Endothelial cell of umbilical vein (primary cell): Measurements from ENCODE around the gene HID1. TPM values are rescaled to one million over a fixed set of nuclear protein-coding genes. Genes with fewer than 3 reads are reported as not detected.

Experiments
- BruUV-seq: library from RNA; stranded (reverse); fragments of 400-500 nt; replicated peaks from 2 replicates; lab custom pipeline; 2021; lab: Mats Ljungman, UMichigan
- CTCF ChIA-PET: fragments of 300-600, 350-600 bp; sonication (Branson Sonifier 250); formaldehyde crosslinking; loops from one replicate; lab custom pipeline; 2021; ENCODE audit warnings: antibody characterized with exemption, inconsistent platforms; lab: Charles Lee
- POLR2A ChIA-PET: fragments of 300-600, 350-600 bp; sonication (Branson Sonifier 250); formaldehyde crosslinking; loops from one replicate; lab custom pipeline; 2021; ENCODE audit warnings: antibody characterized with exemption, inconsistent platforms; lab: Charles Lee
- DNase-seq: peaks from one replicate; pipeline ENCODE4 v3.0.0-alpha.2; 2011; ENCODE audit warnings: low read depth, low spot score
- FAIRE-seq: peaks from 2 replicates; lab custom pipeline; 2011; peaks lifted over from hg19 to GRCh38; lab: Jason Lieb, UNC
- H2AFZ ChIP-seq: 2 replicates; pipeline ENCODE4 v1.6.0; 2012; ENCODE audit warnings: low read depth, low read length, control low read depth, inconsistent platforms
- H3K27ac ChIP-seq: 2 replicates; pipeline ENCODE4 v1.5.1; 2011; ENCODE audit warnings: low read depth, mild to moderate bottlenecking, control low read depth, low read length, moderate library complexity; ENCODE audit not compliant: insufficient read depth
- H3K27me3 ChIP-seq, 2 experiments: 2 replicates each; pipeline versions ENCODE4 v1.6.0 to v1.6.1; 2011; ENCODE audit warnings: low read length in 2 of 2, mixed read lengths in 1 of 2; ENCODE audit not compliant: control insufficient read depth in 2 of 2, insufficient read depth in 2 of 2
- H3K36me3 ChIP-seq, 2 experiments: 2 replicates in 1 of 2; 3 replicates in 1 of 2; pipeline ENCODE4 v1.5.1; 2011; ENCODE audit warnings: low read length in 2 of 2, mild to moderate bottlenecking in 1 of 2, moderate library complexity in 1 of 2; ENCODE audit not compliant: control insufficient read depth in 2 of 2, insufficient read depth in 2 of 2; ENCODE audit errors: extremely low read depth in 1 of 2
- H3K4me1 ChIP-seq: 3 replicates; pipeline ENCODE4 v1.5.1; 2011; ENCODE audit warnings: mild to moderate bottlenecking, low read length; ENCODE audit not compliant: control insufficient read depth, insufficient read depth; ENCODE audit errors: extremely low read depth
- H3K4me2 ChIP-seq: 2 replicates; pipeline ENCODE4 v1.6.1; 2011; ENCODE audit warnings: low read length, control low read depth, mixed read lengths; ENCODE audit not compliant: insufficient read depth
- H3K4me3 ChIP-seq, 3 experiments: fragments of 200-600 bp in 1 of 3; sonication (generic), shearing (Covaris generic) in 1 of 3; replicated peaks in 1 of 3; 2 replicates each; pipeline ENCODE4 v1.5.1; 2011 to 2016; ENCODE audit warnings: control low read depth in 3 of 3, low read length in 3 of 3, mild to moderate bottlenecking in 2 of 3, inconsistent platforms in 1 of 3, low read depth in 1 of 3, moderate library complexity in 1 of 3; ENCODE audit not compliant: insufficient read depth in 1 of 3
- H3K79me2 ChIP-seq: 2 replicates; pipeline ENCODE4 v1.6.0; 2012; ENCODE audit warnings: low read length, inconsistent platforms; ENCODE audit not compliant: control insufficient read depth, insufficient read depth
- H3K9ac ChIP-seq: replicated peaks from 2 replicates; pipeline ENCODE3; 2011; ENCODE audit warnings: low read length, control low read depth; ENCODE audit not compliant: insufficient read depth; ENCODE audit errors: extremely low read depth
- H3K9me1 ChIP-seq: replicated peaks from 3 replicates; pipeline ENCODE4 v1.6.0; 2011; ENCODE audit warnings: mild to moderate bottlenecking, low read length; ENCODE audit not compliant: control insufficient read depth, insufficient read depth; ENCODE audit errors: extremely low read depth
- H3K9me3 ChIP-seq: replicated peaks from 2 replicates; pipeline ENCODE4 v1.5.1; 2012; ENCODE audit warnings: low read length, inconsistent platforms; ENCODE audit not compliant: control insufficient read depth, insufficient read depth
- H4K20me1 ChIP-seq: replicated peaks from 2 replicates; pipeline ENCODE3; 2011; ENCODE audit warnings: mild to moderate bottlenecking, low read length; ENCODE audit not compliant: control insufficient read depth, insufficient read depth; ENCODE audit errors: extremely low read depth
- EZH2 ChIP-seq: IDR thresholded peaks from 2 replicates; pipeline ENCODE4 v1.6.1; 2012; ENCODE audit warnings: borderline replicate concordance, low read depth, mild to moderate bottlenecking, moderate library complexity, low read length, inconsistent platforms; ENCODE audit not compliant: severe bottlenecking
- FOS ChIP-seq: IDR thresholded peaks from 2 replicates; pipeline ENCODE4 v1.6.1; 2011; ENCODE audit warnings: mild to moderate bottlenecking, low read length, moderate library complexity, borderline replicate concordance; ENCODE audit not compliant: insufficient read depth
- GATA2 ChIP-seq: IDR thresholded peaks from 2 replicates; pipeline ENCODE4 v1.7.0; 2011; ENCODE audit warnings: low read depth, mild to moderate bottlenecking, moderate library complexity, mixed read lengths, low read length; ENCODE audit not compliant: insufficient read length, insufficient read depth
- JUN ChIP-seq: IDR thresholded peaks from 2 replicates; pipeline ENCODE4 v1.6.1; 2011; ENCODE audit warnings: borderline replicate concordance, low read depth; ENCODE audit not compliant: insufficient read length, insufficient read depth
- MAX ChIP-seq: IDR thresholded peaks from 2 replicates; pipeline ENCODE4 v1.6.1; 2011; ENCODE audit not compliant: insufficient read depth, insufficient read length
- MYC ChIP-seq: IDR thresholded peaks from one replicate; pipeline ENCODE4 v1.6.1; 2011; ENCODE audit warnings: mild to moderate bottlenecking, low read depth, low read length
- POLR2A ChIP-seq: IDR thresholded peaks from 2 replicates; pipeline ENCODE4 v1.6.1; 2012; ENCODE audit warnings: low read depth, mild to moderate bottlenecking, control low read depth, low read length
- POLR2AphosphoS5 ChIP-seq: IDR thresholded peaks from 2 replicates; pipeline ENCODE4 v1.6.1; 2012; ENCODE audit warnings: low read depth, mild to moderate bottlenecking, control low read depth, low read length, moderate library complexity; ENCODE audit not compliant: insufficient read depth
- dilution Hi-C: fragments of 300-500 bp; cut with MboI; formaldehyde crosslinking; loops from one replicate; pipeline ENCODE4 v1.15.0; 2019; ENCODE audit warnings: low sequenced_read_pairs; ENCODE audit not compliant: extremely low pct_ligation_motif_present
- intact Hi-C: fragments of 100-400 bp; cut with micrococcal nuclease; formaldehyde crosslinking; loops from one replicate; pipeline ENCODE4 v1.10.0; 2022
- polyA plus RNA-seq, 4 experiments: library from polyadenylated mRNA; depleted of rRNA in 3 of 4; stranded (reverse) in 3 of 4; unstranded in 1 of 4; fragments of >200 nt; gene quantifications; 2 replicates each; pipeline versions ENCODE4 v1.2.1 to v1.2.3, GENCODE V29; 2011 to 2012; ENCODE audit warnings: missing spikeins in 1 of 4
- total RNA-seq: library from RNA; stranded (reverse); gene quantifications from 2 replicates; pipeline ENCODE4 v1.2.3, GENCODE V29; 2021
- TF ChIP-seq, protein P1 (sequence below), 2 donors: IDR thresholded peaks; 1 replicate in 1 of 2; 2 replicates in 1 of 2; pipeline ENCODE4 v1.5.1; 2011; ENCODE audit warnings: low read length in 2 of 2, mild to moderate bottlenecking in 2 of 2, moderate library complexity in 2 of 2, control low read depth in 1 of 2, inconsistent platforms in 1 of 2, low read depth in 1 of 2; ENCODE audit not compliant: insufficient read depth in 1 of 2; ENCODE audit errors: extremely low read depth in 1 of 2

HID1 gene
- total and polyA plus RNA-seq, 2 donors (not counting 3 experiments of a cell fraction or from before 2014, with no cell fraction given) = 41.4 to 53.3 TPM

GRCh38 chr17:74918906-74919305 is 53.7 kb downstream of the HID1 start:
- FAIRE-seq (no peak), DNase-seq (no peak)
- dilution Hi-C loops = no loop called here
- CTCF ChIA-PET = interaction anchor here (1.0 to 3.7 kb wide), 4 partner anchors 16 to 39 kb away, joined by 4 to 23 read pairs (median 4); partner anchors contain the start of gene OTOP3
- no peaks in the 10 kb centered on the region for H3K36me3 ChIP-seq
- H3K9me3 ChIP-seq = no peaks in the 10 kb centered on the region
- intact Hi-C loops = no loop called here
- no peak for TF ChIP-seq JUN
- no peak for TF ChIP-seq GATA2
- no peak for TF ChIP-seq MAX
- TF ChIP-seq FOS = no peak
- no peak for TF ChIP-seq MYC
- TF ChIP-seq EZH2 = no peak
- TF ChIP-seq POLR2A = no peak
- TF ChIP-seq, protein P1, sequence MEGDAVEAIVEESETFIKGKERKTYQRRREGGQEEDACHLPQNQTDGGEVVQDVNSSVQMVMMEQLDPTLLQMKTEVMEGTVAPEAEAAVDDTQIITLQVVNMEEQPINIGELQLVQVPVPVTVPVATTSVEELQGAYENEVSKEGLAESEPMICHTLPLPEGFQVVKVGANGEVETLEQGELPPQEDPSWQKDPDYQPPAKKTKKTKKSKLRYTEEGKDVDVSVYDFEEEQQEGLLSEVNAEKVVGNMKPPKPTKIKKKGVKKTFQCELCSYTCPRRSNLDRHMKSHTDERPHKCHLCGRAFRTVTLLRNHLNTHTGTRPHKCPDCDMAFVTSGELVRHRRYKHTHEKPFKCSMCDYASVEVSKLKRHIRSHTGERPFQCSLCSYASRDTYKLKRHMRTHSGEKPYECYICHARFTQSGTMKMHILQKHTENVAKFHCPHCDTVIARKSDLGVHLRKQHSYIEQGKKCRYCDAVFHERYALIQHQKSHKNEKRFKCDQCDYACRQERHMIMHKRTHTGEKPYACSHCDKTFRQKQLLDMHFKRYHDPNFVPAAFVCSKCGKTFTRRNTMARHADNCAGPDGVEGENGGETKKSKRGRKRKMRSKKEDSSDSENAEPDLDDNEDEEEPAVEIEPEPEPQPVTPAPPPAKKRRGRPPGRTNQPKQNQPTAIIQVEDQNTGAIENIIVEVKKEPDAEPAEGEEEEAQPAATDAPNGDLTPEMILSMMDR (IDR thresholded peaks at IDR 0.05; ENCODE audit: extremely low read depth in 1 of 2, insufficient read depth in 1 of 2, low read depth in 1 of 2, low read length in 2 of 2) = no peak
- no peak for TF ChIP-seq POLR2AphosphoS5
- H3K27me3 ChIP-seq = peaks cover 13 to 20% of the 10 kb centered on the region in 2 experiments
- no peaks in the 10 kb centered on the region for H3K79me2 ChIP-seq
- H2AFZ ChIP-seq = no peak overlapping the region
- H4K20me1 ChIP-seq = no peaks in the 10 kb centered on the region
- H3K4me2 ChIP-seq = no peak overlapping the region
- no peaks in the 10 kb centered on the region for H3K9me1 ChIP-seq
- no TSS peak for BruUV-seq
- H3K27ac ChIP-seq = no peak overlapping the region
- H3K9ac ChIP-seq = no peak overlapping the region
- peaks cover 4% of the 10 kb centered on the region for H3K4me1 ChIP-seq
- no peak overlapping the region for H3K4me3 ChIP-seq
- POLR2A ChIA-PET = interaction anchor here (0.7 kb wide), 1 partner anchor 37 kb away, joined by 4 read pairs; no protein-coding TSS in a partner anchor
